Measurements from ENCODE around the gene PMEPA1.

The PMEPA1 gene

GRCh38 chr20:57708694-57709673, 831 bp downstream of the PMEPA1 start:
- DNase-seq, result no peak

GRCh38 chr20:57707849-57708693, 1.7 kb downstream of the PMEPA1 start:
- no peak for DNase-seq

DNA sequence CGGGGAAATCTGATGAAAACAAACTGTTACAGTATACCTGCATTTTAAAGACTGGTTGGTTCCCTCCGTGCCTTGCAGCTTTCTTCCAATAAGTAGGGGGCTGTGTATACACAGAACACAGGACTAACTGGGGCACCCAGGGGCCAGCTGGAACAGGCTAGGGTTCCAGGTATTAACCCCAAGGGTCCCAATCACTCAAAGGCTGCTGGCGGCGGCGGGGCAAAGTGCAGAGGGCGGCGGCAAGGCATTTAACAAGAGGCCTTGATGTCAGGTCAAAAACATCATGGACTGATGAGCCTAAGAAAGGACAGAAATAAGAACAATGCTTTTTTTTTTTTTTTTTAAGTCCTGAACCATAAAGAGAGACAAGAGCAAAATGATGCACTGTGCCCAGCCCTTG, 2.5 kb downstream of the PMEPA1 start:
- DNase-seq, result no peak

GRCh38 chr20:57705127-57705899, 4.5 kb downstream of the PMEPA1 start:
- no peak for DNase-seq

- no peak for DNase-seq
These were observed 5.6 kb downstream of the PMEPA1 start for GRCh38 chr20:57704245-57704644.

DNA sequence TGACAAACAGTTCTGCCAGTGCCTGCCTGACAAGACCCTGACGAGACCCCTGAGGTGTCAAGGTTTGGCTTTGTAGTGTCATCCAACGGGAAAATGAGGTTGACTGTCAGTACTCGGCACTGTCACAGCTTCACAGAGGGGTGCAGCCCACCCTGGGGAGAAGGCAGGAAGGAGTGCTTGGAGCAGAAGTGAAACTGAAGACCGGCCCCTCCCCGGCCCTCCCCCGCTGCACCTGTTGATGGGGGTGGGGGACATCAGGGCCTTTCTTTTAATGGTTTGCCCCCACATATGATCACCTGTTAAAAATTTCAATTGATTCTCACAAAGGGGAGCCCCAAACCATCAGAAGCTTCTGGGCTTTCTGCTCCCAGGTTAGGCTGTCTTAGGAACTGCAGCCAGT, 6.8 kb downstream of the PMEPA1 start:
- DNase-seq, result no peak

DNA sequence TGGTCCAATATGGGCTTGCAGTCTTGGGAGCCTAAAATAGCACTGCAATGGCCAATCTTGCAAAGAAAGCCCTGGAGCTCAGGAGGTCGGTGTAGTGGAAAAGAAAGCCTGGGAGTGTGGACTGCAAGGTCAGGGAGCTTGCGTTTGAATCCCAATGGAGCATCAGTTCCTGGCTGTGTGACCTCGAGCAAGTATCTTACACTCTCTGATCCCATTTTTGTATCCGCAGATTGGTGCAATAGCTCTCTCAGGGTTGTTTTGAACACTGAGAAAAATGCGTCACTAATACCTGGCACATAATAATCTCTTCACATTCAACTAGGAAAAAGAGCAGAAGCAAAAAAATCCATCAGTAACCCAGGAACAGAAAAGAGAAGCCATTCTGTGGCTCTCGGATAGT, 7.3 kb downstream of the PMEPA1 start:
- no peak for DNase-seq

GRCh38 chr20:57702091-57702490, 7.7 kb downstream of the PMEPA1 start:
- DNase-seq, result no peak

- no peak for DNase-seq
These were observed 8.2 kb downstream of the PMEPA1 start for GRCh38 chr20:57701651-57702050.

- DNase-seq, result no peak
These were observed 8.7 kb downstream of the PMEPA1 start for GRCh38 chr20:57701090-57701489.

- DNase-seq, result no peak
These were observed 10.4 kb downstream of the PMEPA1 start for GRCh38 chr20:57699395-57699794.

DNA sequence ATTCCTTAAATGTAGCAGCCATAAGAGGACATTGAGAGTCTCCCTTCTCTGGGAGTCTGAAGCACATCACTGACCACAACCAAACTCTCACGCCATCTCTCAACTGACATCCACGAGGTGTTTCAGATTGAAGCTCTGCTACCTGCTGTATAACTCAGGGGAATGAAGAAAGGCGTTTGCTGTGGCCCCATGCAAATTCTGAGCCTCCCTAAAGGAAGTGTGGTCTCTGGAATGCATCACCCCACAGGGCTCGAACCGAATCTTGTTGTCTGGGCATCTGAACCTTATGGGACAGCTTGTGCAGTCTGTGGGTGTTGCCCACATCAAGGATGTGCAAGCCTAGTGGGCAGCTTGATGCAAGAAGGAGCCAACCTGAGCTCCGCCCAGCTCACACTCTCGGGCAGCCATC, 10.9 kb downstream of the PMEPA1 start:
- peak; percentile 14 for DNase-seq

GRCh38 chr20:57698116-57698866, 11.5 kb downstream of the PMEPA1 start:
- DNase-seq, result peak; percentile 87

DNA sequence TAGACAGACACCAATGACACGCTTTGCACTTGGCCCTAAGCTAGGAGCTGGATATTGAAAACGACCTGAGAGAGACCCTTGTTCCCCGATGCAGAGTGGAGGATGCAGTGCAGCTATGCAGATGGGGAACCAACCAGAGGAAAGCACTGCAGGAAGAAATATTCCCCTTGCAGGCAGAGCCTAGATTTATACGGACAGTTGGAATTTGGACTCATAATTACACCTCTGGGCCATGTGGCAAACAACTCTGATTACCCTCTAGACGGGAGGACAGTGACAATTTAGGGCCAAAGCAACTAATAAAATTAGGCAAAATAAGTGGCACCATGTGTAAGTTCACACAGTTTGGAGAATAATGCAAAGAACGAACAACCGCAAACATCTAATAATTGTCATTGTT, 12.3 kb downstream of the PMEPA1 start:
- DNase-seq, result no peak

DNA sequence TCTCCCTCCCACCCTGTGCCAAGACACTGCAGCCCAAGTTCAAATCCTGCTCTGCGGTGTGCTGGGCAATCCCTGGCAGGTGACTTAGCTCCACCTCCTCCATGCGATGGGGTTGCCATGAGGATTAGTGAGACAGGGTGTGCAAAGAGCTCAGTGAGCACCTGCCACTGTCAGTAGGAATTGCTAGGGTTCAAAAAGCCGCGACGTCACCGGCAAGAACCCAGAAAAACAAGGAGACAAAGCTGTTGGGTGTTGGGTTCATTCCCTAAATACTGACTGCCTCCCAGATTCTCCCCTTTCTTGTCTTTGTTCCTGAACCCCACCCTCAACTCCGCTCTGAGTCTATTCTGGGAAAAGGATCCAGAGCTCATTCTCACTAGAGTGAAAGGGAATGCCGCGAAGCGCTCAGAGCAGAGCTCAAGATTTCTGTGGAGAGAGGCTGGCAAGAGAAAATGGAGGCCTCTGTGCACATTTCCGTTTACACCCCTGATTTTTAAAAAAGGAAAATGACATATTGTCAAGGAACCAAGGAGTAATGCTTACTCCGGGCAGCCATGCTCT, 13.3 kb downstream of the PMEPA1 start:
- DNase-seq, result no peak

DNA sequence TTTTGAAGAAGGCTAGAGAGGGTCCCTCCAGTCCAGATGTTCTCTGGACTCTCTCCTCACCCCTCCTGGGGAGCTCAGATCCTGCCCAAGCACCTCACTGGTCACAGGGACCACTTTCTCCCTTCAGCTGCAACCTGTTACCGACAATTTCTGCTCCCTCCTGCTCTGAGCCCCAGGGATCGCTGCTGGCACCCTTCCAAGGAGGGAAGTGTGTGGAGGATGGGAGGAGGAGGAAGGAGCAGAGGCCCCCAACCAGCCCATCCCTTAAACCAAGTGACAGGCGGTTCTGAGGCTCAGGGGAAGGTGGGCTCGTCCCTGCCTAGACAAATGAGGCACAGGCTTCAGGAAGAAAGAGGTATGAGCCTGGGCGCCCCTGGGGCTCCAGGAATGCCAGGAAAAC, 13.9 kb downstream of the PMEPA1 start:
- no peak for DNase-seq

DNA sequence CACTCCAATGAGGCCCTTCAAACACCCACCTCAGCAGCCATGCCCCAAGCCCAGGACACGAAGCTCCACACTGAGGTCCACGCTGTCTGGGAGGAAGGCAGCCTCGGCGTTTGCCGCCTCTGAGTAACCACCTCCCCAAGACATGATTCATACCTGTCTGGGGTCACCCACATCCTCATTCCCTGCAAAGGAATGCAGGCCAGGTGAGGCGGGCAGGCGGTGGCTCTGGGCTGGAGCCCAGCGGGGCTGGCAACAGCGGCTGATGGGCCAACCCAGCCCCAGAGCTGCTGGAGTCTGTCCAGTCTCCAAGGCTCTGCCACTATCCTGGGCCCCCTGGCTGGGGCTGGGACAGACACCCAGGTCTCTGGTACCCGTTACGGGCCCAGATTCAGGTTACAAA, 14.8 kb downstream of the PMEPA1 start:
- DNase-seq, result no peak

DNA sequence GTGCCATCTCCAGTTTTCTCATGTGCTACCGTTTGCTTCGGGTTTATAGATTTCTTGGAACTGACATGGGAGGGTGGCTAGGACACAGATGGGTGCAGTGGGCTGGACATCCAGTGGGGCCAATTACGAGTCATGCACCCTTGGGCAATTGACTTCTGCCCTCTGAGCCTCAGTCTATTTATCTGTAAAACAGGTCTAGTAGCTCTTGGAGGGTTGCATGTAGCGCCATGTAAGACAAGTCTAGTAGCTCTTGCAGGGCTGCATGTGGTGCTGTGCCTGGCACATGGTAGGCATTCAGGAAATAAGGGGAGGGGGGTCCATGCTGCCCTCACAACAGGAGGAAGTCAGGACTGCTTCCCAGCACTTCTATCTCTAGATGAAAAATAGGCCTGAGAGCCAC, 15.3 kb downstream of the PMEPA1 start:
- no peak for DNase-seq

DNA sequence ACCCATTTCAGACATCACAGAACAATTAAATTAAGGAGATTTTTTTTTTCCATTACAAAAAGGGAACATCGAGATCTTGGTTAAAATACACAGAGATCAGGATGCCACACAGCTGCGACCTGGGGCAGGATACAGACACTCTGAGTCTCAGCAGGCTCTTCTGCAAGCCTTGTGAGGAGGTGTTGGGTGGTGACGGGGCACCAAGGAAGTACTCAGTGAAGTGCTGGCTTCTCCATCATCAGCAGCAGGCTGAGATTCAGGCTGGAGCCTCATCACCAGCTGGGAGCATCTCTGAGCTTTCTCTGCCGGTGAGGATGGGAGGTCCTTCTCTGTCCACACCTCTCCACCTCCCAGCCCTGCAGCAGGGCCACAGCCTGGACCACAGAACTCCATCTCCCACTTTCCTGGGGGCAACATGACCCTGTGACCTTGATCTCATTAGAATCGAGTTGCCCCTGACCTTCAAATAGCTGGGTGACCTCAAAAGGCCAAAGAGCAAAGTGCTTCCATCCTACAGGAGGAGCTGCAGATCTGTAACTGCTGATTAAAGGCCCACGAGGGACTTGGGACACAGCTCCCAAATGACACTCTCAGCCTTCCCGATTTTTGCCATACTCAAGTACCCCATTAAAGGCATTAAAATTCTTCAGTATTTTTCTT, 16.0 kb downstream of the PMEPA1 start:
- DNase-seq, result no peak

DNA sequence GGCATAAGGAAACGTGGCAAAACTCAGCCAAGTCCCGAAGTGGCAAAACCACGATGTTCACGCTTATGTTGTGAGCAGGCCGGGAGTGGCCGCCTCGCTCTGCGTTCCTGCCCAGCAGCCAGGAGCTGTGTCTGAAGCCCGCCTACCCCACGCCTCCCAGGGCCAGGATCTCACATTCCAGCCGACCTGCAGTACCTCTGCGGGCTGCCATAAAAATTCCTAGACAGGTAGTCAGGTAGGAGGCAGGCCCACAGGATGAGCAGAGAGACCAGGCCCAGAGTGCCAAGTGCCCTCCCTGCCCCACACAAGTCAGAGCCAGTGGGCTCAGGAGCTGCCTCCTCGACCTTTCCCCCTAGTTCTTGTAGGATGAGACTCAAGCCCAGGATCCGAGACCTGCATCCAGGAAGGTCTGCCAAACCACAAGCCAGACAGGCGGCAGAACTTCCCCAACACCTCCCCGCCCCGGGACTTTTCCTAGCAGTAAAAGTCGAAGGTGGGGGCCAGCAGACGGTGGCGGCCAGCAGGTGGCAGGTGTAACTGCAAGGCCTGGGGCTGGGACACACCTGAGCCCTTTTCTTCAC, 16.7 kb downstream of the PMEPA1 start:
- DNase-seq, result no peak

GRCh38 chr20:57692393-57692792, 17.4 kb downstream of the PMEPA1 start:
- no peak for DNase-seq

Measured in activated CD4-positive, alpha-beta T cell treated with anti-CD3 and anti-CD28 coated beads, Interleukin-2, Interleukin-6, amounts not matched to agents 100 ng/mL and 50 ng/mL, durations not matched to agents 16 hours and 8 hours (primary cell).